HG03432 (cell line): ENCODE data around the gene SFR1.

Experiments used
- ATAC-seq: cut with Tn5 transposase; IDR thresholded peaks from one replicate; pipeline ENCODE4 v1.9.1; 2021; ENCODE audit warnings: mild to moderate bottlenecking, moderate library complexity; ENCODE audit not compliant: unreplicated experiment

Gene SFR1

GRCh38 chr10:104104418-104104817 is 17.6 kb upstream of the SFR1 start:
- ATAC-seq = no peak

- no peak for ATAC-seq
These were observed 17.0 kb upstream of the SFR1 start for GRCh38 chr10:104104926-104105325.

- ATAC-seq = peak; percentile 98
These were observed 11.9 kb upstream of the SFR1 start for GRCh38 chr10:104109908-104110662.

- no peak for ATAC-seq
These were observed 8.5 kb upstream of the SFR1 start for GRCh38 chr10:104113376-104113956.

GRCh38 chr10:104117839-104118323 is 4.1 kb upstream of the SFR1 start:
- ATAC-seq = no peak

GRCh38 chr10:104119996-104120395 is 2.0 kb upstream of the SFR1 start:
- ATAC-seq = no peak

- no peak for ATAC-seq
These were observed 1.5 kb upstream of the SFR1 start for GRCh38 chr10:104120512-104120902.

- ATAC-seq = peak; percentile 37
These were observed 977 bp upstream of the SFR1 start for GRCh38 chr10:104120903-104121484.

- ATAC-seq = peak; percentile 1
These were observed 495 bp downstream of the SFR1 start for GRCh38 chr10:104122225-104123107.

- no peak for ATAC-seq
These were observed 1.4 kb downstream of the SFR1 start for GRCh38 chr10:104123397-104123796.

GRCh38 chr10:104127411-104127810 is 5.4 kb downstream of the SFR1 start:
- ATAC-seq = peak; percentile 47

GRCh38 chr10:104128214-104128613 is 6.2 kb downstream of the SFR1 start:
- ATAC-seq = no peak

- no peak for ATAC-seq
These were observed 8.1 kb downstream of the SFR1 start for GRCh38 chr10:104130041-104130440.

- ATAC-seq = no peak
These were observed 16.2 kb downstream of the SFR1 start for GRCh38 chr10:104138131-104138530.

- no peak for ATAC-seq
These were observed 17.2 kb downstream of the SFR1 start for GRCh38 chr10:104139221-104139620.

- no peak for ATAC-seq
These were observed 20.1 kb downstream of the SFR1 start for GRCh38 chr10:104142081-104142480.

GRCh38 chr10:104143829-104144228 is 21.9 kb downstream of the SFR1 start:
- ATAC-seq = no peak

- ATAC-seq = no peak
These were observed 23.0 kb downstream of the SFR1 start for GRCh38 chr10:104144931-104145330.

GRCh38 chr10:104146882-104147281 is 24.9 kb downstream of the SFR1 start:
- ATAC-seq = no peak

- no peak for ATAC-seq
These were observed 28.2 kb downstream of the SFR1 start for GRCh38 chr10:104150139-104150538.

- ATAC-seq = no peak
These were observed 29.8 kb downstream of the SFR1 start for GRCh38 chr10:104151737-104152136.
